ENCODE measurements around the gene CROCC. TPM values are rescaled to one million over a fixed set of nuclear protein-coding genes. Genes with fewer than 3 reads are reported as not detected.
"Not testable (repeated sequence)": the region's sequence is repeated elsewhere in the genome, so short reads cannot be mapped to it uniquely, and the experiment has no call there.

CROCC gene
- total RNA-seq, 4 donors from 2014 or later: 27.7 to 86.4 (median 60.2) TPM

DNA sequence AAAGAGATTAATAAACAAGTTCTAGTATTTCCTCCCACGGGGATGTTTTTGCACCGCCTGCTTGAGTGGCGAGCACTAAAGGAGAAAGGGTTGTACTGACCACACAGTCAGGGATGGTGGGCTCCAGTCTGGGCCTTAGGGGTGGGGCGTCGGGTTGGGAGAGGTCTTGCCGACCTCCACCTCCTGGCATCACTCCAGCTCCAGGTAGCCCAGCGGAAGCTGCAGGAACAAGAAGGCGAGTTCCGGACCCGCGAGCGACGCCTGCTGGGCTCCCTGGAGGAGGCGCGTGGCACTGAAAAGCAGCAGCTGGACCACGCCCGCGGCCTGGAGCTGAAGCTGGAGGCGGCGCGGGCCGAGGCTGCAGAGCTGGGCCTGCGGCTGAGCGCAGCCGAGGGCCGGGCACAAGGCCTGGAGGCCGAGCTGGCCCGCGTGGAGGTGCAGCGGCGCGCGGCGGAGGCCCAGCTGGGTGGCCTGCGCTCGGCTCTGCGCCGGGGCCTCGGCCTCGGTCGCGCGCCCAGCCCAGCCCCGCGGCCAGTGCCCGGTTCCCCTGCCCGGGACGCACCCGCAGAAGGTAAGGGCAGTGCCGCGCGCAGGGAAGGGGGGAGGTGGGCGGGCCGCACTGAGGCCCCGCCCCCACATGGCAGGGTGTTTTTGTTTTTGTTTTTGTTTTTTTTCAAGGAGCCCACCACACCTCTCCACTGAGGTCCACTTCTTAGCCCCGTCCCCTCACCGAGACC is 39.0 kb downstream of the CROCC start:
- peak; percentile 90 to 94 for DNase-seq (ENCODE audit: low spot score in 2 of 2)
- Histone ChIP-seq H3K27me3 (no peaks in the 10 kb centered on the region), H3K36me3 (peaks cover 23% of the 10 kb centered on the region), H3K9me3 (no peaks in the 10 kb centered on the region), H3K4me1 (peaks cover 11% of the 10 kb centered on the region), H3K27ac (peak overlapping the region; percentile 46), H3K4me3 (peak overlapping the region; percentile 53)
- TF ChIP-seq CTCF (IDR thresholded peaks at IDR 0.05) (peak; percentile 17 to 78), POLR2AphosphoS5 (IDR thresholded peaks at IDR 0.05) (no peak), EP300 (IDR thresholded peaks at IDR 0.05) (no peak), POLR2A (IDR thresholded peaks at IDR 0.05) (no peak)
- WGBS: 8% methylated on average over 23 of the region's 57 CpGs

DNA sequence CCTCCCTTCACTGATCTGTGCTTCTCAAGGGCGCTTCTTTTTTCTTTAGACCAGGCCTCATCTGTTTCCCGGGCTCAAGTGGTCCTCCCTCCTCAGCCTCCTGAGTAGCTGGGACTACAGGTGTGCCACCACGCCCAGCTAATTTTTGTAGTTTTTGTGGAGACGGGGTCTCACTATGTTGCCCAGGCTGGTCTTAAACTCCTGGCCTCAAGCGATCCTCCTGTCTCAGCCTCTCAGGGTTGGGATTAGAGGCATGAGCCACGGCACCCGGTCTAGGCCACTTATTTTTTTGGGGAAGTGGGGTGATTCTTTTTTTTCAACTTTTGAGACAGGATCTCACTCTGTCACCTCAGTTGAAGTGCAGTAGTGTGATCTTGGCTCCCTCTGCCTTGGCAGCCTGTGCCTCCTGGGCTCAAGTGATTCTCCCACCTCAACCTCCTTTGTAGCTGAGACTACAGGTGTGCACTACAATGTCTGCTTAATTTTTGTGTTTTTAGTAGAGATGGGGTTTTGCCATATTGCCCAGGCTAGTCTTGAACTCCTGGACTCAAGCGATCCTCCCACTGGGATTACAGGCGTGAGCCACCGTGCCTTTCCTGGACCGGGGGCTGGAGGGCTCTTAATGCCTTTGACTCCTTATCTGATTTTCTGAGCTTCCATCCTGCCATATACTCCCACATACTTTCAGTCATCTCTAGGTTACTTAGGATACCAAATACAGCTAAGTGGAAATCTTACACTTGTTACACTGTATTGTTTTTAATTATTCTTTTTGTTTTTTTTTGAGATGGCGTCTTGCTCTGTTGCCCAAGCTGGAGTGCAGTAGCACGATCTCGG is 39.8 kb downstream of the CROCC start:
- Histone ChIP-seq H3K4me3 (peak overlapping the region; percentile 53), H3K9me3 (no peaks in the 10 kb centered on the region), H3K27ac (peak overlapping the region; percentile 46), H3K4me1 (peaks cover 11% of the 10 kb centered on the region), H3K27me3 (no peaks in the 10 kb centered on the region), H3K36me3 (peaks cover 26% of the 10 kb centered on the region)
- TF ChIP-seq POLR2A (IDR thresholded peaks at IDR 0.05) (no peak), EP300 (IDR thresholded peaks at IDR 0.05) (no peak), POLR2AphosphoS5 (IDR thresholded peaks at IDR 0.05) (no peak), CTCF (IDR thresholded peaks at IDR 0.05) (no peak)
- no peak for DNase-seq (ENCODE audit: low spot score in 2 of 2)
- 88% methylated on average over 14 of the region's 14 CpGs for WGBS

- not testable (repeated sequence) for H3K27me3 ChIP-seq; H3K9me3 ChIP-seq; H3K4me3 ChIP-seq; DNase-seq (ENCODE audit: low spot score in 2 of 2); H3K27ac ChIP-seq
- WGBS: over 99% methylated on average over 4 of the region's 4 CpGs
- Histone ChIP-seq H3K4me1 (peaks cover 11% of the 10 kb centered on the region), H3K36me3 (peaks cover 21% of the 10 kb centered on the region)
Measured at GRCh38 chr1:16964169-16964568, 42.4 kb downstream of the CROCC start.

GRCh38 chr1:16965486-16966067 is 43.8 kb downstream of the CROCC start:
- no peak overlapping the region for H3K27ac ChIP-seq
- 94% methylated on average over 13 of the region's 13 CpGs for WGBS
- no peak for DNase-seq (ENCODE audit: low spot score in 2 of 2)
- no peaks in the 10 kb centered on the region for H3K9me3 ChIP-seq
- no peak overlapping the region for H3K4me3 ChIP-seq
- TF ChIP-seq EP300 (IDR thresholded peaks at IDR 0.05) (no peak), POLR2A (IDR thresholded peaks at IDR 0.05) (no peak), POLR2AphosphoS5 (IDR thresholded peaks at IDR 0.05) (no peak), CTCF (IDR thresholded peaks at IDR 0.05) (no peak)
- H3K27me3 ChIP-seq: no peaks in the 10 kb centered on the region
- peaks cover 8% of the 10 kb centered on the region for H3K4me1 ChIP-seq
- H3K36me3 ChIP-seq: peaks cover 21% of the 10 kb centered on the region

DNA sequence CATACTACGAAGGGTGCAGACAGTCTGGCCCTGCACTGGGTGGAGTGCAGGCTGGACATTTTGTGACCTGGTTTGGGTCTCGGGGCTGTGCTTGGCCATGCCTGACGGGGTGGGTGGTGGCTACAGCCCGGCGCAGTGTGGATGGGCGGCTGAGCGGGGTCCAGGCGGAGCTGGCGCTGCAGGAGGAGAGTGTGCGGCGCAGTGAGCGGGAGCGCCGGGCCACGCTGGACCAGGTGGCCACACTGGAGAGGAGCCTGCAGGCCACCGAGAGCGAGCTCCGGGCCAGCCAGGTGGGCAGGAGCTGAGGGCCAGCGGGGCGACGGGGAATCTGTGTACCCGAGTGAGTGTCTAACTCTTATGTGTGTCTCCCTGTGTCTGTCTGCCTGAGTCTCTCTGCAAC is 44.6 kb downstream of the CROCC start:
- Histone ChIP-seq H3K27ac (no peak overlapping the region), H3K27me3 (no peaks in the 10 kb centered on the region), H3K36me3 (peaks cover 21% of the 10 kb centered on the region), H3K4me1 (peaks cover 1% of the 10 kb centered on the region), H3K4me3 (no peak overlapping the region), H3K9me3 (no peaks in the 10 kb centered on the region)
- TF ChIP-seq CTCF (IDR thresholded peaks at IDR 0.05) (no peak), POLR2A (IDR thresholded peaks at IDR 0.05) (no peak), EP300 (IDR thresholded peaks at IDR 0.05) (no peak), POLR2AphosphoS5 (IDR thresholded peaks at IDR 0.05) (no peak)
- WGBS: 97% methylated on average over 12 of the region's 22 CpGs
- no peak for DNase-seq (ENCODE audit: low spot score in 2 of 2)
